ENCODE data around the gene IPPK. TPM values are rescaled to one million over a fixed set of nuclear protein-coding genes. Genes with fewer than 3 reads are reported as not detected.
"Not testable (repeated sequence)": the region's sequence is repeated elsewhere in the genome, so short reads cannot be mapped to it uniquely, and the experiment has no call there.

The IPPK gene
- total RNA-seq, 4 donors from 2014 or later: 7.2 to 14.1 (median 8.9) TPM

DNA sequence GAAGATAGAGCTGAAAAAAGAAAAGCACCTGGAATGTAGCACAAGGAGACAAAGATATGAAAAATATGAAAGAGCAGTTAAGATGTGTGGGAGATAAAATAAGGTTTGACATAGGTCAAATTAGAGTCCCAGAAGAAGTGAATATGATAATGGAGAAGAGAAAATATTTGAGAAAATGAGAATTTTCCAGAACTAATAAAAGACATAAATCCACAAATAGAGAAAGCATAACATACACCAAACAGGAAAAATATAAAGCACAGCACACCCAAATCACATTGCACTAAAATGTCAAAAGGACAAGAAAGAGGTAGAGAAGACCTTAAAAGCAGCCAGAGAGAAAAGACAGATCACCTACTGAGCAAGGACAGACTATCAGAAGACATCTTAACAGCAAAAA lies 43.4 kb downstream of the IPPK start:
- Histone ChIP-seq H3K27ac (no peak overlapping the region), H3K36me3 (peaks cover 0 to 20% of the 10 kb centered on the region in 2 donors), H3K4me3 (no peak overlapping the region), H3K4me1 (peaks cover 0 to 29% (median 12%) of the 10 kb centered on the region in 3 donors), H3K9me3 (no peaks in the 10 kb centered on the region), H3K27me3 (no peaks in the 10 kb centered on the region)
- ATAC-seq: no peak
- TF ChIP-seq POLR2A (IDR thresholded peaks at IDR 0.05): no peak
- no peak for TF ChIP-seq EP300 (IDR thresholded peaks at IDR 0.05)
- TF ChIP-seq, protein P1, sequence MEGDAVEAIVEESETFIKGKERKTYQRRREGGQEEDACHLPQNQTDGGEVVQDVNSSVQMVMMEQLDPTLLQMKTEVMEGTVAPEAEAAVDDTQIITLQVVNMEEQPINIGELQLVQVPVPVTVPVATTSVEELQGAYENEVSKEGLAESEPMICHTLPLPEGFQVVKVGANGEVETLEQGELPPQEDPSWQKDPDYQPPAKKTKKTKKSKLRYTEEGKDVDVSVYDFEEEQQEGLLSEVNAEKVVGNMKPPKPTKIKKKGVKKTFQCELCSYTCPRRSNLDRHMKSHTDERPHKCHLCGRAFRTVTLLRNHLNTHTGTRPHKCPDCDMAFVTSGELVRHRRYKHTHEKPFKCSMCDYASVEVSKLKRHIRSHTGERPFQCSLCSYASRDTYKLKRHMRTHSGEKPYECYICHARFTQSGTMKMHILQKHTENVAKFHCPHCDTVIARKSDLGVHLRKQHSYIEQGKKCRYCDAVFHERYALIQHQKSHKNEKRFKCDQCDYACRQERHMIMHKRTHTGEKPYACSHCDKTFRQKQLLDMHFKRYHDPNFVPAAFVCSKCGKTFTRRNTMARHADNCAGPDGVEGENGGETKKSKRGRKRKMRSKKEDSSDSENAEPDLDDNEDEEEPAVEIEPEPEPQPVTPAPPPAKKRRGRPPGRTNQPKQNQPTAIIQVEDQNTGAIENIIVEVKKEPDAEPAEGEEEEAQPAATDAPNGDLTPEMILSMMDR (IDR thresholded peaks at IDR 0.05): no peak
- TF ChIP-seq POLR2AphosphoS5 (IDR thresholded peaks at IDR 0.05): no peak

DNA sequence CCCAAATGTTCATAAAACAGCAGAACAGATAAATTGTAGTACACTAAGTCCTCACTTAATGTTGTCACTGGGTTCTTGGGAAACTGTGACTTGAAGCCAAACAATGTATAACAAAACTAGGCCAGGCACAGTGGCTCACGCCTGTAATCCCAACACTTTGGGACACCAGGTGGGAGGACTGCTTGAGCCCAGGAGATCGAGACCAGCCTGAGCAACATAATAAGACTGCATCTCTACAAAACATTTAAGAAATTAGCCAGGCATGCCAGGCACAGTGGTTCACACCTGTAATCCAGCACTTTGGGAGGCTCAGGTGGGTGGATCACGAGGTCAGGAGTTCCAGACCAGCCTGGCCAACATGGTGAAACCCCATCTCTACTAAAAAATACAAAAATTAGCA lies 46.0 kb downstream of the IPPK start:
- Histone ChIP-seq H3K36me3 (peaks cover 0 to 17% of the 10 kb centered on the region in 2 donors), H3K27ac (peak overlapping the region in 2 of 4 donors; percentile 49 to 53), H3K4me1 (peaks cover under 1 to 50% (median 14%) of the 10 kb centered on the region in 3 donors)
- 100% methylated on average over 1 to 2 of the region's 3 CpGs for WGBS, 2 donors (ENCODE audit: low coverage in 1 of 2)
- ATAC-seq, H3K4me3 ChIP-seq, H3K27me3 ChIP-seq, H3K9me3 ChIP-seq: not testable (repeated sequence)

DNA sequence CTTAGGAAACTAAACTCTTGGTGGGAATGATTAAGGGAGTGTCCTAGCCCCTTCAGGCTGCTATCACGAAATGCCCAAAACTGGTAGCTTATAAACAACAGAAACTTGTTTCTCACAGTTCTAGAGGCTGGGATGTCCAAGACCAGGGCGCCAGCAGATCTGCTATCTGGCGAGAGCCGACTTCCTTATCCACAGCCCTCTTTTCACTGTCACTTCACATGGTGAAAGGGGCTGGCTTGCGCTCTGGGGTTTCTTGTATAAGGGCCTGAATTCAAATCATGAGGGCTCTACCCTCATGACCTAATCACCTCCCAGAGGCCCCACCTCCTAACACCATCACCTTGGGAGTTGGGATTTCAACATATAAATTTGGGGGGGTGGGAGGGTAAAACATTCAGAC lies 49.1 kb downstream of the IPPK start:
- Histone ChIP-seq H3K36me3 (peaks cover 0 to 20% of the 10 kb centered on the region in 2 donors), H3K9me3 (no peaks in the 10 kb centered on the region), H3K4me3 (no peak overlapping the region), H3K27ac (peak overlapping the region in 3 of 4 donors; percentile 65 to 91 (median 89)), H3K27me3 (no peaks in the 10 kb centered on the region), H3K4me1 (peaks cover 18 to 81% (median 32%) of the 10 kb centered on the region in 3 donors)
- TF ChIP-seq POLR2A (IDR thresholded peaks at IDR 0.05) (no peak), POLR2AphosphoS5 (IDR thresholded peaks at IDR 0.05) (no peak), EP300 (IDR thresholded peaks at IDR 0.05) (no peak)
- TF ChIP-seq, protein P1 (IDR thresholded peaks at IDR 0.05): no peak
- WGBS, 2 donors (ENCODE audit: low coverage in 1 of 2): 96% methylated on average over 4 of the region's 5 CpGs; no CpG with 5 or more reads in 1 of the 2 donors
- no peak for ATAC-seq

DNA sequence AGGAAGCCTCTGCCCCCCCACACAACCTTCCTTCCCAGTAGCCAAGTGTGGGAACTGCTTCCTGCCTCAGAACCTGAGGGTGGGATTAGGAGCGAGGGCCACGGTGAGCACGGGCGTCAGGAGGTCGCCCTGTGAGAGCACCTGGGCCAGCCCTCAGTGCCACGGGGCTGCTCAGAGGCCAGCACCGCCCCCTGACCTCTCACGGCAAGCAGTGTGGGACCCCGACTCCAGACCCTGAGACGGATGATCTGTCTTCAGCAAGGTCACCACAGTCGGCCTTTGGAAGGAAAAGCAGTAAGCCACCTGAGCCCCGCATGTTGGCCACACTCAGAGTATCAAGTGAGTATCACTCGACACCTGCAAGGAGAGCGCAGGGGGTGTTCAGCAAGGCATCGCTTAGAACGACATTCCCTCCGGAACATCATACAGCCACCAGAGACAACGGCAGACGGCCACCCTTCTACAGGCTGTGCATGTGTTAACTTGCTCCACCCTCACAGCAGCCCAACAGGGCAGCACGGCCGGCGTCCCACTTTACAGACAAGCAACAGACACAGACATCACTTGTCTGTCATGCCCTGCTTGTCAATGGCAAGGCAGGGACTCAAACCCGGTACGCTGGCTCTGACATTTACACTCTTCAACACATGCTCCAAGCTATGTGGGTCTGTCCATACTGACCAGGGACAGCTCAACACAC lies 50.2 kb downstream of the IPPK start:
- TF ChIP-seq POLR2AphosphoS5 (IDR thresholded peaks at IDR 0.05) (no peak), POLR2A (IDR thresholded peaks at IDR 0.05) (no peak), EP300 (IDR thresholded peaks at IDR 0.05) (no peak)
- TF ChIP-seq, protein P1 (IDR thresholded peaks at IDR 0.05): no peak
- H3K27ac ChIP-seq: peak overlapping the region in 3 of 4 donors; percentile 65 to 91 (median 89)
- peaks cover 0 to 24% of the 10 kb centered on the region in 2 donors for H3K36me3 ChIP-seq
- WGBS, 2 donors (ENCODE audit: low coverage in 1 of 2): 80 to 89% methylated on average over 1 to 7 of the region's 24 CpGs
- no peaks in the 10 kb centered on the region for H3K27me3 ChIP-seq
- H3K9me3 ChIP-seq: no peaks in the 10 kb centered on the region
- no peak overlapping the region for H3K4me3 ChIP-seq
- no peak for ATAC-seq
- peaks cover 25 to 83% (median 27%) of the 10 kb centered on the region in 3 donors for H3K4me1 ChIP-seq

DNA sequence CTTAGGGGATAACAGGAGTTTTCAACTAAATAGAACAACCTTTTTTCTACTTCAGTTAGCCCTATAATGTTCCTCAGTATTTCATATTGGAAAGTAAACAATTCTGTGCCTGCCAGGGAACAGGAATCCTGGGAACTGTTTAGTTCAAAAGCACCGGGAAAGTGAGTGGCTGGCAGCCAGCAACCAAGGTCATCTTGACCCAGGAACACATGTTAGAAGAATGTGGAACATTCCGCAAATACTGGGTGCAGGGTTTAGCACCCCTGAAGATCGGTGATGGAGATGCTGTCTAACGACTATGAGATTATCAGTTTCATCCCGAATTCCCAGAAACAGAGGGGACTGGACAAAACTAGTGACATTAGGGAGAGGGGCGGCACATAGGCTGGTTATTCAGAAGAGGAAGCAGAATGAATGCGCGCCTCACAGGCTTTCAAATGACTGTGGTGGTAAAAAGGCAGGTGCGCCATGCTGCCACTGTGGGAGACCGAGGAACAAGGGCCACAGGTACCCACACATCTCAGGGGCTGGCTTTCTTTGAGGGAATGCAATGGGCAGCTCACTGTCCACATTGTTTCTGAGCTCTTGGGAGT lies 51.2 kb downstream of the IPPK start:
- ATAC-seq: no peak
- no peaks in the 10 kb centered on the region for H3K27me3 ChIP-seq
- WGBS, 2 donors (ENCODE audit: low coverage in 1 of 2): 75 to 77% methylated on average over 9 of the region's 10 CpGs
- peaks cover 0 to 26% of the 10 kb centered on the region in 2 donors for H3K36me3 ChIP-seq
- TF ChIP-seq POLR2AphosphoS5 (IDR thresholded peaks at IDR 0.05) (peak; percentile 49), POLR2A (IDR thresholded peaks at IDR 0.05) (no peak), EP300 (IDR thresholded peaks at IDR 0.05) (no peak)
- H3K4me3 ChIP-seq: no peak overlapping the region
- H3K4me1 ChIP-seq: peaks cover 23 to 83% (median 28%) of the 10 kb centered on the region in 3 donors
- no peaks in the 10 kb centered on the region for H3K9me3 ChIP-seq
- H3K27ac ChIP-seq: peak overlapping the region; percentile 88 to 92 (median 90)

All from gastroesophageal sphincter (tissue), 4 donors.